ENCODE results near the gene G6PD. TPM values are rescaled to one million over a fixed set of nuclear protein-coding genes. Genes with fewer than 3 reads are reported as not detected.
A peak's percentile ranks its signal among the peaks of the same experiment; 100 is the strongest.

Gene G6PD
- total RNA-seq, 1 experiment from 2014 or later, result 68.7 TPM

DNA sequence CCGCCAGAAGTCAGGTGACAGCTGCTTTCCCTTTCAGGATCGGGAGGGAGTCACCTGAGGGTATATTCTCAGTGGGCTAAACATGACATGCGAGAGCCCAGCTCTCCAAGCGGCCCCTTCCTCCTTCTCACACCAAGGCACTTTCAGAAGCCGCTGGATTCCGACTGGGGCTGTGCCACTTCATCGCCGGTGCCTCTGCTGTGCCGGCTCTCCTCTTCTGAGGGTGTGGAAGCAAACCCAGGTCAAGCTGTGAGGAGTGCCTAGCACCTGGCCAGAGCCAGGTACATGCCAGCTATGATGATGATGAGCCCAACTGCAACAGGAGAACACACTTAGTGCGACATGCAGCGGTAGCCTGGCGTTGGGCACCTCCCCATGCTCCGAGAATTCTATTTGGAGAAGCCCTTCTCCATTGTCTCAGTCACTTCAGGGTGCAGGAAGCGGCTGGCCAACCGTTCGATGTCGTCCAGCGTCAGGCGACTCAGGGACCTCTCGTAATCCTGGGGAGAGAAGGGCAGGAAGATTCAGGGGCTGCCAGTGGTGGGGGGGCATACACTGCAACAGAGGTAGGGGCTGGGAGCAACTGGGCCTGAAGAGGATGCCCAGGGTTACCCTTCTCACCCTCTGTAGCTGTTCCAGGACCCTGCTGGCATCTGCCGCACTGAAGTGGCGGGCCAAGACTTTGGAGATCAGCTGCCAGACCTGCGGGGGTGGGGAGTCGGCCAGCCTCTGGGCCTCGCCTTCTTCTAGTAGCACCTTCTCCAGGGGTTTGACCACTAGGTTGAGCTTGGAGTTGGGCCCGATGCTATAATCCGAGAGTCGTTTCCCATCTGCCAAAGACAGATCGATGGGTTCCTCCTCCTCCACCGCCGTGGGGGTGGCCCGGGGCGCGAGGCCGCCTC, 61.2 kb downstream of the G6PD start:
- Mint-ChIP-seq H3K4me1 (peaks cover 6 to 15% of the 10 kb centered on the region in 2 experiments; a peak in 3 of 4 replicates), H3K27me3 (ENCODE audit: low read depth) (peaks cover 5% of the 10 kb centered on the region), H3K36me3 (ENCODE audit: insufficient read depth in 1 of 3, low read depth in 3 of 3) (peaks cover 3 to 28% (median 22%) of the 10 kb centered on the region in 3 experiments; a peak in 6 of 7 replicates), H3K27ac (no peak overlapping the region), H3K9me3 (peaks cover 69 to 78% of the 10 kb centered on the region in 2 experiments), H3K4me3 (peak overlapping the region; percentile 62 to 75)
- Histone ChIP-seq H3K27me3 (ENCODE audit: insufficient read depth, low read length) (no peaks in the 10 kb centered on the region), H3K79me2 (ENCODE audit: insufficient read depth, low read length) (no peaks in the 10 kb centered on the region), H3K9ac (ENCODE audit: extremely low read depth, insufficient read length, low read length) (no peak overlapping the region), H3K4ac (ENCODE audit: low read depth, low read length) (no peak overlapping the region), H4K8ac (replicated peaks; ENCODE audit: insufficient read length, low read depth, low read length) (no peak overlapping the region), H4K91ac (ENCODE audit: insufficient read length, low read depth, low read length) (no peak overlapping the region), H2BK5ac (ENCODE audit: insufficient read length, low read length) (no peak overlapping the region), H3K14ac (ENCODE audit: insufficient read depth, low read length) (no peak overlapping the region), H2AK5ac (ENCODE audit: insufficient read length, low read length) (no peak overlapping the region), H2AFZ (ENCODE audit: low read length) (no peak overlapping the region), H3K18ac (ENCODE audit: insufficient read length, low read depth, low read length) (no peak overlapping the region), H2BK20ac (ENCODE audit: low read depth, low read length, poor library complexity, severe bottlenecking) (no peak overlapping the region), H3K23ac (ENCODE audit: insufficient read length, low read depth, low read length) (no peak overlapping the region), H2BK120ac (ENCODE audit: low read depth, low read length, poor library complexity, severe bottlenecking) (no peak overlapping the region), H4K20me1 (ENCODE audit: control insufficient read depth, insufficient read depth, insufficient read length) (no peaks in the 10 kb centered on the region), H3T11ph (ENCODE audit: low read length) (no peak overlapping the region), H3K27ac (ENCODE audit: insufficient read length, low read depth, low read length) (no peak overlapping the region), H2BK15ac (ENCODE audit: low read depth, low read length) (no peak overlapping the region), H3K79me1 (ENCODE audit: insufficient read depth, low read depth, low read length, poor library complexity, severe bottlenecking) (no peaks in the 10 kb centered on the region), H3K4me1 (ENCODE audit: insufficient read depth, low read length) (no peaks in the 10 kb centered on the region; the same call in 1 of the 2 replicates), H3K9me3 (ENCODE audit: control insufficient read depth, low read depth, low read length) (peaks cover 53% of the 10 kb centered on the region), H2BK12ac (ENCODE audit: insufficient read length, low read depth, low read length) (no peak overlapping the region), H4K5ac (ENCODE audit: insufficient read length, low read depth, low read length) (no peak overlapping the region), H3K4me2 (ENCODE audit: insufficient read depth, insufficient read length, low read length) (peak overlapping the region; percentile 20), H3K56ac (ENCODE audit: insufficient read length, low read depth, low read length) (no peak overlapping the region), H3K23me2 (ENCODE audit: insufficient read length, low read depth, low read length, poor library complexity, severe bottlenecking) (no peaks in the 10 kb centered on the region)
- no peak for DNase-seq
- TF ChIP-seq, protein P1, sequence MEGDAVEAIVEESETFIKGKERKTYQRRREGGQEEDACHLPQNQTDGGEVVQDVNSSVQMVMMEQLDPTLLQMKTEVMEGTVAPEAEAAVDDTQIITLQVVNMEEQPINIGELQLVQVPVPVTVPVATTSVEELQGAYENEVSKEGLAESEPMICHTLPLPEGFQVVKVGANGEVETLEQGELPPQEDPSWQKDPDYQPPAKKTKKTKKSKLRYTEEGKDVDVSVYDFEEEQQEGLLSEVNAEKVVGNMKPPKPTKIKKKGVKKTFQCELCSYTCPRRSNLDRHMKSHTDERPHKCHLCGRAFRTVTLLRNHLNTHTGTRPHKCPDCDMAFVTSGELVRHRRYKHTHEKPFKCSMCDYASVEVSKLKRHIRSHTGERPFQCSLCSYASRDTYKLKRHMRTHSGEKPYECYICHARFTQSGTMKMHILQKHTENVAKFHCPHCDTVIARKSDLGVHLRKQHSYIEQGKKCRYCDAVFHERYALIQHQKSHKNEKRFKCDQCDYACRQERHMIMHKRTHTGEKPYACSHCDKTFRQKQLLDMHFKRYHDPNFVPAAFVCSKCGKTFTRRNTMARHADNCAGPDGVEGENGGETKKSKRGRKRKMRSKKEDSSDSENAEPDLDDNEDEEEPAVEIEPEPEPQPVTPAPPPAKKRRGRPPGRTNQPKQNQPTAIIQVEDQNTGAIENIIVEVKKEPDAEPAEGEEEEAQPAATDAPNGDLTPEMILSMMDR (conservative IDR thresholded peaks at IDR 0.05), result no peak
- WGBS (ENCODE audit: extremely low coverage, insufficient read length, low lambda C conversion rate), result no CpG with 5 or more reads among the region's 35 CpGs

Data from H9 (cell line).